Left colon (tissue), 2 donors: Measurements from ENCODE around the gene SLC35F2. TPM values are rescaled to one million over a fixed set of nuclear protein-coding genes. Genes with fewer than 3 reads are reported as not detected.
A peak's percentile ranks its signal among the peaks of the same experiment; 100 is the strongest.

ENCODE experiments used
- ATAC-seq: fragments of 200-7000 bp; cut with Tn5 transposase; one replicate; pipeline ENCODE4 v1.9.1; 2020; ENCODE audit warnings: mild to moderate bottlenecking, moderate library complexity
- DNase-seq, 2 donors: peaks; one replicate each; pipeline ENCODE4 v3.0.0-alpha.2; 2020
- intact Hi-C, 2 donors: fragments of 100-400 bp; cut with DNase I in 1 of 2; cut with micrococcal nuclease in 1 of 2; formaldehyde crosslinking; loops; one replicate each; pipeline versions ENCODE4 v1.11.2 to v1.14.0; 2022; cut with DNase I, micrococcal nuclease
- total RNA-seq, 2 donors: library from RNA; stranded (reverse); fragmentation: NEBNext Ultra II Directional; extraction: Animal tissue kit (Norgen Biotek cat#: 25700); gene quantifications; one replicate each; pipeline ENCODE4 v1.2.1, GENCODE V29; 2021
- donor health status: DM: no; HTN: no; CAD: no.
- donor health status: DM: yes; HTN: yes; CAD: no.

SLC35F2 gene
- total RNA-seq, 2 donors from 2014 or later, result 32.9 to 33.2 TPM

GRCh38 chr11:107752949-107753822 is 105.4 kb downstream of the SLC35F2 start:
- no peak for ATAC-seq
- no peak for DNase-seq
- intact Hi-C loops, result no loop called here

- intact Hi-C loops, result no loop called here
- DNase-seq, result no peak
- ATAC-seq, result no peak
Measured at GRCh38 chr11:107752508-107752907, 106.1 kb downstream of the SLC35F2 start.

- intact Hi-C loops, result no loop called here
- no peak for DNase-seq
- no peak for ATAC-seq
Measured at GRCh38 chr11:107751082-107751481, 107.5 kb downstream of the SLC35F2 start.

GRCh38 chr11:107750313-107750712 is 108.3 kb downstream of the SLC35F2 start:
- intact Hi-C loops, result no loop called here
- no peak for DNase-seq

GRCh38 chr11:107747622-107748021 is 111.0 kb downstream of the SLC35F2 start:
- intact Hi-C loops, result no loop called here
- DNase-seq (no peak), ATAC-seq (no peak)

More at GRCh38 chr11:107750313-107750712, 108.3 kb downstream of the SLC35F2 start:
- no peak for ATAC-seq

GRCh38 chr11:107744736-107745135 is 113.9 kb downstream of the SLC35F2 start:
- intact Hi-C loops, result no loop called here
- ATAC-seq (no peak), DNase-seq (no peak)

GRCh38 chr11:107743191-107743590 is 115.4 kb downstream of the SLC35F2 start:
- no peak for ATAC-seq
- intact Hi-C loops, result no loop called here

GRCh38 chr11:107741044-107741823 is 117.4 kb downstream of the SLC35F2 start:
- intact Hi-C loops, result no loop called here
- DNase-seq (peak in 1 of 2 donors; percentile 20), ATAC-seq (peak; percentile 74)

More at GRCh38 chr11:107743191-107743590, 115.4 kb downstream of the SLC35F2 start:
- DNase-seq, result no peak

Other genes with a start within 250 kb of the SLC35F2 start
- not detected for gene SLN, start 146.7 kb downstream of the SLC35F2 start, total RNA-seq
- gene RAB39A, start 69.7 kb upstream of the SLC35F2 start, total RNA-seq, result 1 to 10 TPM in 1 of 2 donors, under 1 TPM in 1; 0.31 to 1.3 TPM
- gene CUL5, start 150.1 kb upstream of the SLC35F2 start, total RNA-seq, result 10 to 100 TPM; 33.4 to 38.2 TPM